DMS114 treated with DMSO at 0.1 percent for 48 hours (cell line): Measurements from ENCODE around the gene CHST6.
"Not testable (repeated sequence)": the region's sequence is repeated elsewhere in the genome, so short reads cannot be mapped to it uniquely, and the experiment has no call there.

Source experiments
- DNase-seq: peaks from one replicate; lab custom pipeline; 2025; ENCODE audit not compliant: unreplicated experiment; lab: John Stamatoyannopoulos, UW

CHST6 gene

DNA sequence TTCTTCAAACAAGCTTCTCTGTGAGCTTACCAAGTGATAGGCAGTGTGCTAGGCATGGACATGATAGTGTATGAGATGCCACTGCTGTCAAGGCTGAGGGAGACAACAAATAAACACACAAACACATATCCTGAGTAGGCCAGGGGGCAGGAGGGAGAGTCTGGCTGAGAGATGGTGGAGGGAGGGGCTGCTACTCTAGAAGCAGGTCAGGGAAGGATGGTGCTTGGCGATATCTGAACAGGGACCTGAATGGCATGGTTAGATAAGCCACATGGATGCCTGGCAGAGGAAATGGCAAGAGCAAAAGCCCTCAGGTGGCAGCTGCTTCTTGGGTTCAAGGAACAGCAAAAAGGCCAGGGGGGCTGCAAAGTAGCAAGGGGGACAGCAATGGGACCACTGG, 8.6 kb upstream of the CHST6 start:
- no peak for DNase-seq

DNA sequence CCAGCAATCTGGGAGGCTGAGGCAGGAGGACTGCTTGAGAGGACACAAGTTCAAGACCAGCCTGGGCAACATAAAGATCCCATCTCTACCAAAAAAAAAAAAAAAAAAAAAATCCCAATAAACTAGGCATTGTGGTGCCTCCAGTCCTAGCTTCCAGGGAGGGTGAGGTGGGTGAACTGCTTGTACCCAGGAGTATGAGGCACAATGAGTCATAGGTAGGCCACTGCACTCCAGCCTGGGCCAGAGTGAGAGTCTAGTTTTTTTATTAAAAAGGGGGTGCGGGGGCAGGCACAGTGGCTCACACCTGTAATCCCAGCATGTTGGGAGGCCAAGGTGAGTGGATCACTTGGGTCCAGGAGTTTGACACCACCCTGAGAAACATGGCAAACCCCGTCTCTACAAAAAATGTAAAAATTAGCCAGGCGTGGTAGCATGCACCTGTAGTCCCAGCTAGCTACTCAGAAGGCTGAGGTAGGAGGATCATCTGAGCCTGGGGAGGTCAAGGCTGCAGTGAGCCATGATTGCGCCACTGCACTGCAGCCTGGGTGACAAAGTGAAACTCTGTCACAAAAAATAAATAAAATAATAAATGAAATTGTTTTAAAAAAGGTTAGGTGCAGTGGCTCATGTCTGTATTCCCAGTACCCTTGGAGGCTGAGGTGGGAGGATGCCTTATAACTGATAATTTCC, 7.8 kb upstream of the CHST6 start:
- no peak for DNase-seq

DNA sequence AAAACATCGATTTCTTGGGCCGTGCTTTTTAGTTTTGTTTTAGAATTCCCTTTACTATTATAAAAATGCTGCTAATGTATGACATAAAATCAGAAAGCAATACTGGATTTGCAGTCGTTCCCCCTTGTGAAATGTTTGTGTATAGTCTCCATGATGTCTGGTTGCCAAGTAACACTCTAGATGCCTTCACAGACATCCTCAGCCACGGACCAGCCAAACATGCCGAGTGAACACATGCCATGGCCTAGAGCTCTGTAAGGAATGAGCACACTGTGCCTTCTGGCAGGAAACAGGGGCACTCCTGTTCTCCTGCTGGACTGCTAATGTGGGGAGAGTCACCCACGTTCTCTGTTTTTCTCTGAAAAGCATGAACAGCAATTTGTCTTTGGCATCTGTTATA, 6.6 kb upstream of the CHST6 start:
- not testable (repeated sequence) for DNase-seq

DNA sequence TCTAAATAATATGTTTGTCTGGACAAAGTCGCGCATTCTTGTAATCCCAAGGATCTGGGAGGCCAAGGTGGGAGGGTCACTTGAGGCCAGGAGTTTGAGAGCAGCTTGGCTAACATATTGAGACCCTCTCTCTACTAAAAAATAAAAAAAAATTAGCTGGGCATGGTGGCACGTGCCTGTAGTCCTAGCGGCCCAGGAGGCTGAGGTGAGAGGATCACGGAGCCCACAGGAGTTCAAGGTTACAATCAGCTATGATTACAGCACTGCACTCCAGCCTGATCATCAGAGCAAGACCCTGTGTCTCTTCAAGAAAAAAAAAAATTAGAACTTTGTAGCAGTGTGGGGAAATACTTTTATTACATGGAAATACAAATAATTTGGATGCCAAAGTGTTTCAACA, 6.1 kb upstream of the CHST6 start:
- no peak for DNase-seq

DNA sequence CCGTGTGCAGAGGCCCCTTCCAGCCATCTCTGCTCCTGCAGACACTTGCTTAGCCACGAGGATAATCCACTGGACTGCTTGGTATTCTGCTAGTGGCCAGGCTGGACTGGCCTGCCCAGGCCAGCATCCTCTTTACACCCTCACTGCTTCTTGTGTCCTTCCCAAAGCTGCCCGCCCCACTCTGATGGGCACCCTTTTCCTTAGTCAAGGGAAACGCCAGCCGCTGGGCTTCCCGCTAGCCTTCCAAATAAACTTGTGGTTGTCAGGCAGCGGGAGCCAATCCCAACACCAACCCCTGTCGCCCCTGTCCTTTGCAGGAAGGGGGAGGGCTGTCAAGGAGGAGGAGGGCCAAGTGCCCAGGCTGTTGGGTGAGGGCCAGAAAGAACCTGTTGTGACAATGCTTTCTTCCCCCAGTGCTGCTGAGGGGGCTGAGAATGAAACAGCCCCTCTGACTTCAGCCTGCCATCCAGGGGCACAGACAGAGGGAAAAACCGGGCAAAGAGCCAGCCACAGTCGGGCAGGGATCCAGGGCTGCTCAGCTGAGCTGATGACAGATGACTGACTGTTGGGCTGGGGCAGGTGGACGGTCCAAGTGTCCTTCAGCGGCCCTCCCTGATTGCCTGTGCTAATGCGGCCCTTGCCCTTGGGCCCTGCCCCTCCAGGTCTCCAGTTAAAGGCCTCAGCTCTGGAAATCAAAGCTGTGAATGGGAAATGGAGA, 3.5 kb upstream of the CHST6 start:
- DNase-seq, result not testable (repeated sequence)

DNA sequence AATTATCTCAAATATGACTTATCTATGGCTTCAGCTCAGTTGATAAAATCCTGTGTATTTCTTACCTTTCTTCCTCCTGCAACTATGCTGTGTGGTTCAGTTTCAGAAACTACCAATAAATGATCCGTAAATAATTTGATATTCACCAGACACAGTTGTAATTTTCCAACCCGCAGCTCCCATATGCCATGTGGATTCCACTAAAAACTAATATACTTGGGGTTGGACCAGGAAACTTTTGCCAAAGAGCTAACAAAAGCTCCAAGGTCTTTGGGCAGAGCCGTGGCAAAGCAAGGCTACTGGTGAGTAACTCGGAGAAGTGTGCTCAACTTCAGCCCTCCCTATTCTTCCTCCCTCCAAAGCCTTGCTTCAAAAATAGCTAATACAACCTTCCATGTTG, 2.3 kb upstream of the CHST6 start:
- DNase-seq, result no peak

DNA sequence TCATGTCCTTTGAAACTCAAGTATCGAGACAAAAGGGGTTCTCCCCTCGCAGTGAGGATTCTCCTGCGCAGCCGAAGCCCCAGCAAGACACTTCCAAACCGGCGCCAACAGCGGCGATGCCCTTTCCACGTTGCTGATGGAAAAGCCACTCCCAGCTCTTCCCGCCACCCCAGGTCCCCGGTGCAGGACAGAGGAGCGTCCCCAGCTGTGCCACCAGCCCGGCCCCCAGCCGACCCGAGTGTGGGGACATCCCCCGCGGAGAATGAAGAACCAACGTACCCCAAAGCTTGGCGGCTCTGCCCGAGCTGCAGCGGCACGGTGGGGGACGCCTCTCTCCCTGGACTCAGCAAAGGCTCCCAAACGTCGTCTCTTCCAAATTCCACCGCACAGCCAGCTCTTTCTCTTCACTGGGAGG, 573 bp downstream of the CHST6 start:
- no peak for DNase-seq

DNA sequence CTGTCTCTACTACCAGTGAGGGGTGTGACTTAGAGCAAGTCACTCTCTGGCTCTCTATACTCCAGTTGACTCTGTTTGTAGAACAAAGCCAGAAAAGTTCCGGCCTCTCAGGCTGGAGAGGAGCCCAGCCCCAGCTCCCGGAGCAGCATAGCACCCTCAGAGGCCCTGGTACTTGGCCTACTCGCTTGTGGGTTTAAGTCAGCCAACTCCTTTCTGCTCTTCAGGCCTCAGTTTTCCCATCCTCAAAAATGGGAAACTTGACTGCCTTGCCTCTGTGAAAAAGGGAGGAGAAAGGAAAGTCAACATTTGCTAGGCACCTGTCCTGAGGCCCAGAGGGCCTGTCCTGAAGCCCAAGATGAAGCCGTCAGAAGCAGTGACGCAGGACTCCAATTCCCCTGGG, 1.1 kb downstream of the CHST6 start:
- no peak for DNase-seq

DNA sequence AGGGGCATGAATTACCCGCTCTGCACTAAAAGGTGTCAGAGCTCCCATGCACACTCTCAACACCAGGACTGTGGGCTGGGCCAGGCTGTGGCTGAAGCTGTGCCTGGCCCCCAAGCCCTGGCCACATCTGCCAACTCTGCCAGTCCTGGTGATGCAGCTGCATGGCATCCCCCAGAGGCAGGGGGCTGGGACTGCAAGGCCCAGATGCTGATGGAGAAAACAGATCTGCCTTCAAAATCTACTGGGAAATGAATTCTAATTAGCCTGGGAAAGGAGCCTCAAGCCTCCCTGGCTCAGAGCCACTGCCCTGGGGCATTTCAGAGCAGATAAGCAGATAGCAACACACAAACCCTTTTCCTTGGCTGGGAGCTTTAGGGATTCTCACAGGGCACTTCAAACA, 3.4 kb downstream of the CHST6 start:
- no peak for DNase-seq

DNA sequence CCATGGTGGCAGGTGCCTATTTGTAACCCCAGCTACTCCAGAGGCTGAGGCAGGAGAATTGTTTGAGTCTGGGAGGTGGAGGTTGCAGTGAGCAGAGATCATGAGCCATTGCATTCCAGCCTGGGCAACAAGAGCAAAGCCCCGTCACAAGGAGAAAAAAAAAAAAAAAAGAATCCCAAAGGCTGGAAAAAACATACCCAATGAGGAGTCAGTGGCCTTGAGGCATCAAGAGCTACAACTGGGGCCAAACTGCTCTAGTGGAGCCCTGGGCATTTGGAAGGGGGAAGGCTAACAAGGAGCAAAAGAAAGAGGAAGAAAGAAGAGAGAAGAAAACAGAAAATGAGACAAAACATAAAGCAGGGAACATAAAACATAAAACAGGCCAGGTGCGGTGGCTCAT, 6.9 kb downstream of the CHST6 start:
- no peak for DNase-seq

DNA sequence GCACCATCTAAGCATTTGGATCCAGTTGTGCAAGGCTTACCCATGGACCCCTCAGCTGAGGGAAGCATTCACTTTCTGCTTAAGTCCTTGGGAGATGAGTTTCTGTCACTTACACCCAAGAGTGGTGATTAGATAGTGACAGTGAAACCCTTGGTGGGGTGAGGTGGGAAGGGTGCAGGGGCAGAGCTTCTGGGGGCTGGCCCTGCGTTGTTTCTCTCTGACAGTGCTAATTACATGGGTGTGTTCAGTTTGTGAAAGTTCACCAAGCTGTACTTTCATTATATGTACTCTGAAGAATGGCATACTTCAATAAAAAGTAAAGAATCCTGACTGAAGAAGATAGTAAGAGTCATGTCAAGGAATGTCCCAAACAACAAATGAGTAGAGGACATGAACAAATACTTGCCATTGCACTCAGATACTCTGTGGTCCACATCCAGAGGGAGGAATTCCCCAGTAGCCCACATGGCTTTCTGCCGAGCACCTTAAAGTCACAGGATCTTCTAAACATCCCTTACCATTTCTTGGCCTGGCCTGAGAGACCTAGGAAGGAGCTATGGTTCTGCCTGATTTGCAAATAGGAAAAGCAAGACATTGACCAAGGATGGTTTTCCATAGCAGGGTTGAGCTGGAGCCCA, 8.4 kb downstream of the CHST6 start:
- no peak for DNase-seq

DNA sequence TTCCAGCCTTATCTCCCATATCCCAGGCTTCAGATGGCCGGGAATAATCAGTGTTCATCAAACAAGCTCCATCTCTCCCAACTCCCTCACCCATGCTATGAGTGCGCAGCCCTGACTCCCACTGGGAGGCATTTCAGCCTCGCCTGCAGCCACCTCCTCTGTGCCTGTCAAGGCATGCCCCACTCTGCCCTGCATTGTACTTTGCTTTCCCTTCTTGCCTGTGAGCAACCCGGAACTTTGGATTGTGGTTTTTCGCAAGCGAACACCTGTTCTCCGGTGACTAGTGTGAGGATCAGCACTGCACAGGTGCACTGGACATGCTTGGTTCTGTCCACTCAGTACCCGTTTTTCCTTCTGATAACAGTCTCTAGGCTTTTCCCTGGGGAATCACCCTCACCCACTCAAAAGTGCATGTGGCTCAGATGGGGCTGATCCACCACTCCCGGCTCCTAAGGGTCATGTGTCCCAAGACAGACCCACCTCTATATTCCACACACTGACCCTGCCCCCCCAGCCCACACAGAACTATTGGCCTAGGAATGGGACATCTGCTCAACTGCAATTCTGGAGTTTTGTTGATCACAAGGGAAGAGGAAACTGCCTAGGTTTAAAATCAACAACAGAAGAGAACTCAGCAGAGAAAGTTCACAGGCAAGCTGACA, 9.1 kb downstream of the CHST6 start:
- no peak for DNase-seq

DNA sequence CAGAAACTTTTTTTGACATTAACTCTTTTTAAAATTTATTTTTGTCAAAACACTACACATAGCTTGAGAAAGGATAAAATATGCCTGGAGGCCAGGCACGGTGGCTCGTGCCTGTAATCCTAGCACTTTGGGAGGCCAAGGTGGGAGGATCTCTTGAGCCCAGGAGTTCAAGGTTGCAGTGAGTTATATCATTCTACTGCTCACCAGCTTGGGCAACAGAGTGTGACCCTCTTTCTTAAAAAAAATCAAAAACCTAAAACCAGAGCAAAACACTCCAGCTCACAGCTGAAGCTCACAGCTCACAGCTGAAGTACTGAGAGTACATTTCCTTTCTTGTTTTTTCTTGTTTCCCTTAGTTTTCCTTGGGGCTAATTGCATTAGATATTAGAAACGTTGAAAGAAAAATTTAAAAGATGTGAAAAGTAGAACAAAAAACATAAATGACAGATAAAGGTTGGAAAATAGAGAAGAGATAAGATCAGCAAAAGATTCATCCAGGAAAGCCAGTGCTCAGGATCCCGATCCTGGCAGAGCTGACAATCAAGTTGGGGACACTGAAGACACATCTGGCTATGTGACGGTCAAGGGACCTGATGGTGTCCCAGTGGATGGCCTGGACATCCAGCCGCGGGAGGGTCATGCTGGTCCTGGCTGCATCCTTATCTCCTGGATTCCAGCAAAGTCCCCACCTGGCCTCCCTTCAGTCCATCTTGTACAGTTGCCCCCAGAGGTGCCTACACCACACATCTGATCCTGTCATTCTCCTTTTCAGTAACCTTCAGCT, 9.8 kb downstream of the CHST6 start:
- no peak for DNase-seq

DNA sequence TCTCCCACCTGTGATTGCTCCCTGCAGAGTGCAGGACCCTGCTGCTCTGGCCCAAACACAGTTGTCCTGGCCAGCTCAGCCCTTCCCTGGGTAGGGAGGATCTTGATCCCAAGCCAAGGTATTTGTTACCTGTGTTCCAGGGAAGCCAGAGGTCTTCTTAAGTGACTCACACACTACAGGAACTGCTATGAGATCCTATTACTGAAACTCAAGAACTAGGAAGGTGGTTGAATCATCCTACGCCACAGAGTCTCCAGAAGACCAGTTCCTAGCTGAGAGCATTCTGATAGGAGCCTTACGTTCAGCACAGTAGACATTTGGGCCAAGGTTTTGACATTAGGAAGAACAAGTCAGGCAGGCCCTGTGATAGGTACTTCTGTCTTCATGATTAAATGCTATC, 12.0 kb downstream of the CHST6 start:
- no peak for DNase-seq

DNA sequence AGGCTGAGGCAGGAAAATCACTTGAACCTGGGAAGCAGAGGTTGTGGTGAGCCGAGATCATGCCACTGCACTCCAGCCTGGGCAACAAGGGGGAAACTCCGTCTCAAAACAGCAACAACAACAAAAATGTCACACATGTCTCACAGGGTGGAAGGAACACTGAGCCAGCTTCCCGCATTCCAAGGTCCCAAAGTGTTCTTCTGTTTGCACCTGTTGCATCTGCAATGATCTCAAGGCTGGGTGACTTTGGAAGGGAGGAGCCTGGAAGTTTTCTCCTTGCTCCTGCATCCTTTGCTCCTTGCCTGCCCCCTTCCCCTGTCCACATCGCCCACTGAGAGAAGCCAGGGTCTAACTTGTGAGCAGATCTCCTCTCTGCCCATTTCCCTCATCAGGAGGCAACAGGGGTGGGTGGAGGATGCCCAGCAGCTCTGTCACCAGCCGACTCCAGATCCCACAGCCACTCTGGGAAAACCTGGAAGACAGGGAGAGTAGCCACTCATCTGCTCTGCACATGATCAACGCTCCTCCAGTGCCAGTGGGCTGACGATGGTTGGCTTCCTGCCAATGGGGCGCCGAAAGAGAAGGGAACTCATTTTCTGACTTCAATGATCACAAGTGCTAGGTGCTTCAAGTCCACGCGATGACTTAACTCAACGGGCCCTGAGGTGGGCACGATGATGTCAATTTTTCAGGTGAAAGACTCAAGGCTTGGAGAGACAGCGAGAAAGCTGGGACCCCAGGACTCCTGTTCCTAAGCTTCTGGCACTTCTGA, 12.6 kb downstream of the CHST6 start:
- DNase-seq, result no peak

DNA sequence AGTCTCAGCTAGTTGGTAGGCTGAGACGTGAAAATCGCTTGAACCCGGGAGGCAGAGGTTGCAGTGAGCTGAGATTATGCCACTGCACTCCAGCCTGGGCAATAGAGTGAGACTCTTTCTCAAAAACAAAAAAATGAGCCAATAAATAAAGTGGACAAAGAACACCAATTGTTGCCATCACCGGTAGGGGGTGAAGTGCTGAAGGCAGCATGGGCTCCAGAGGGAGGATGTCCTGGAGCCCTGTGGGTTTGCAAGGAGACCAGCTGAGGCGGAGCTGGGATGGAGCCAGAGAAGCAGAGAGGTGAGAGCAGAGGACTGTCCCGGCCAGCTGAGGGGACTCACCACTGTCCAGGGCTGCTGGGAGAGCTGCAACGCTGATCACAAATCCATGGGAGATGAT, 13.8 kb downstream of the CHST6 start:
- no peak for DNase-seq

DNA sequence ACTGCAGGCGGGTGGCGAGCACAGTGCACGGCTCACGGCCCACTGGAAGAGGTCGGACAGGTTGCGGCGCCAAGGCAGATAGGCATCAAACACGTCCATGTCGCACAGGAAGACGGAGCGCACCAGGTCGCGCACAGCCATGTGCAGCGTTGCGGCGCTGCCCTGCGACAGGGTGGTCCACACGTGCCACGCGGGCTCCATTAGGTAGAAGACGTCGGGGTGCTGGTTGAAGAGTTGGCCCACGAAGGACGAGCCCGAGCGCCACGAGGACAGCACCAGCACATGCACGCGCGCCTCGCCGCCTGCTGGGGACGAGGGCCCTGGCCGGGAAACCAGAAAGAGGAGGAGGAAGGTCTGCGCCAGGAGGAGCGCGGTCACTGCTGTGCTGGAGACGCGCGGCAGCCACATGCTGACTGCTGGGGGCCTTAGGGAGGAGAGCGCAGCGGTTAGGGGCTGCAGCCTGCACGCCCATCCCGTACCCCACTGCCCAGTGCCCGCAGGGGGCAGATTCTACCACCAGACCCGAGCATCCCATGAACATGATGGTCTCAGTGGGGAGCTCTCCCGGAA, 15.7 kb downstream of the CHST6 start:
- no peak for DNase-seq

DNA sequence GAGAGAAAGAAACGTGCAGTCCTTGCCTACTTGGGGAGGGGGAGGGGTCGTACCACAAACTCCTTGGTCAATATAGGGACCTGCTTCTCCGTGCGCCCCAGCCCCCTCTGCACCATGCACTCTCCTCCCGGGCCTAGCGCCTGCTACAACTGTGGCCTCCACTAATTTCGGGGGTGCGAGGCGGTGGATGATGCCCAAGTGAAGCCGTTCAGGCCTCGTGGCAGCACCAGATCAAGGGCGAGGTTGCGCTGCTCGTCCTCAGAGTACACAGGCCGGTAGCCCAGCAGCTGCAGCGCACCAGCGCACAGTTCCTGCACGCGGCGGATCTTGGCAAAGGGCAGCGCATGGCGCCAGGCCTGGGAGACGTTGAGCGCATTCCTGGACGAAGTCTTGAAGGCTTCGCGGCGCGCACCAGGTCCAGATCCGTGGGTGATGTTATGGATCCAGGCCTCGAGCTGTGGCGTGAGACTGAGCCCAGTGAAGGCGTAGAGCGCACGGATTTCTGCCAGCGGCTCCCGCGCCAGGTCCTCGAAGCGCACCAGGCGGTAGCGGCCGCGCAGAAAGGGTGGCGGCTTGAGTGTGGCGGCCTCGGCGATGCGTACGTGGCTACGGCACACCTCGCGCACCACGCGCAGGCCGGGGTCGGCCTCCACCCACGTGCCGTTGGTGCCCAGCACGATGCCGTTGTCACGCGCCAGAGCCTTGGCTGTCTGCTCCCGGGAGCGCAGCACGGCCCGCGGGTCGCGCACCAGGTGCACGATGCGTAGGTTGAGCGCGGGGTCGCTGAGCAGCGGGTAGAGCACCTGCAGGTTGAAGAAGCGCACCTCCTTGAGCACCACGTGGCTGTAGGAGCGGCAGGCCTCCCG, 16.5 kb downstream of the CHST6 start:
- DNase-seq, result no peak
